ENCODE results near the gene NRXN3.

NRXN3 gene

DNA sequence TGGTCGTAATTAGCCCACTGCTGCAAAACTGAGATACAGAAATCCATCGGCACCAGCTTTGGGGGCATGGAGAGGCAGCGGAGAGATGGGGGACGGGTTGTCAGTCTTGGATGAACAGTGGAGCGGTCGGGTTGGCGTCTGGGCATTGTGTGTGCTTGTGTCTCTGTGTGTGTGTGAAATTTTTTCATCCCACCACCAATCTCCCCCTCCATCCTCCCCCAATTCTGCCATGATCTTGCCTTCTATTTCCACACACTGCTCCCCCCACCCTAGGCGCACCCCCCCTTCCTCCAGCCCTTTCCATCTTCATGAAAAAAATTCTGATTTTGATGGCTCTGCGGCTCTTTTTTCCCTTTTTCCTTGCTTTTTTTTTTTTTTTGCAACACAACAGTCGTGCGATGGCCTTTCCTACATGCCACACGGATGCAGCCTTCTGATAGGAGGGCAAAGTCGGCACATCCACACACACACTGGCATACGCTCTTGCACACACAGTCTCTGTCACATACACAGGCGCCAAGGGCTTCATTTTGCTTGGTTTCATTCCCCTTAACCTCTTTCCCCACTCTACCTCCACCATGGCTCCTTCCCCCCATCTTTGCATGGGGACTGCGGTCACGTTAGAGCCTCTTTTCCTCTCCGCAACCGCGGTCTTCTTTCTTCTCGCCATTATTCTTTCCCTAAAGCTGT lies 3.3 kb downstream of the NRXN3 start:
- no peak for DNase-seq

DNA sequence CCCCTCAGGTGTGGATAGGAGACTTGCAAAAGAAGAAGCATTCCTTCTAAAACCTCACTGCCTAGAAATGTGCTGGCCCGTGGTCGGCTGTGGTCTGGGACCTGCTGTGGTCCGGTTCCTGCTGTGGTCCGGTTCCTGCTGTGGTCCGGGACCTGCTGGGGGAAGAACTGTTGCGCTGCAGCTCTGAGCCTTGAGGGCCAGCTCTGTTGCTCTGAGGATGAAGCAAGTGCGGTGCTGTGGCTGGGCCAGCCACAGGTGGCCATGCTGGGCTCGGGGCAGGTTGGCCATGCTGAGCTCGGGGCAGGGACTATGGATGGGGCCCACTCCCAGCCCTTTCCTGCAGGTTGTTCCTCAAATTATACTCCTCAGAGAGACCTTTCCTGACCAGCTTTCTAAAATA lies 5.2 kb downstream of the NRXN3 start:
- DNase-seq: no peak

DNA sequence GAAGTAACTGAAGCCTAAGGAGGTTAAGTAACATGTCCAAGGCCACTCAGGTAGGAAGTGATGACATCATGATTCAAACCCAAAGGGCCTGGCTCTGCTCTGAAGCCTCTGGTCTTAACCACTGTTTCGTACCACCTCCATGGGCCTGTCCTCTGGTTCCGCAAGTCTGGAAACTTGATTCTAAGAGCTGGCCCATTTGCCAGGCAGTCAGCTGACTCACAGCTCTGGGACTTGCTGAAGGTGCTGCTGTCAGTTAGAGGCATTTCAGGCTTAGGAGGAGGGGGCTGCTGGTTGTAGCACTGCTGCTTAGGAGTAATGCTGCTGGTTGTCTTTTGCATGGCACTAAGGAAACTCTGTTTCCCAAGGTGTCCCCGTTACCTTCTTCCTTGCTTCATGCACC lies 7.9 kb downstream of the NRXN3 start:
- DNase-seq: no peak

DNA sequence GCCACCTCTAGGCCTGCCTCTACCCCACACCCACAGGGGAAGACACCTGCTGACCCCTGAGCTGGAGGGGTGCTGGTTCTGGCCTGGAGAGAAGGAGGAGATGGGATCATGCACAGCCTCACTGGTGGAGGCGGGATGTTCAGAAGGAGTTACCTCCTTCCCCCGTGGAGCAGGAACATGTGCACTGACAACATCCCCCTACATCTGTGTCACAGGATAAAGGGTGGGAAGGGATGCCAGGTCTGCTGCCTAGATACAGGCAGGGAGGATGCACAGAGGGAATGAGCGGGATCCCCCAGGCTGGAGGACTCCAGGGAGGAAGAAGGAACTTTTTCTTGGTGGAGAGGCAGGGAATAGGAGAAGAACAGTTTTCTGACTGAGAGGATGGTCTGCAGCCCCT lies 8.8 kb downstream of the NRXN3 start:
- DNase-seq: no peak

DNA sequence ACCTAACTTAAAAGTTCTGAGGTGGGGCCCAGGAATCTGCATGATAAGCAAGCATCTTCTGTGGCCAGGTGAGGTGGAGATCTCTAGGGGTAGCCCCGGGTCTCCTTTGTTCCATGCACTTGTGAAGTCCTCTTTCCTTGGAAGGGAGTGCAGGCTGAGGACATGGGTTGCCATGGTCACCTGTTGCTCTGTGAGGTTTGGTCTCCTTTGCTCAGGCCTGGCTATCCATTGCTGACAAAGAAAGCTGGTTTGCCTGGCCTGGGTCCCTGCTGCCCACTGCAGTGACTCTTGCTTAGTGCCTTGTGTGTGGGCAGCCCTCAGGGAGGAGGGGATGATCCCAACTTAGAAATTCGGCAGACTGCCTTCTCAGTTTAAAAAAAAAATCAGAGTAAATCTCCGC lies 11.1 kb downstream of the NRXN3 start:
- no peak for DNase-seq

DNA sequence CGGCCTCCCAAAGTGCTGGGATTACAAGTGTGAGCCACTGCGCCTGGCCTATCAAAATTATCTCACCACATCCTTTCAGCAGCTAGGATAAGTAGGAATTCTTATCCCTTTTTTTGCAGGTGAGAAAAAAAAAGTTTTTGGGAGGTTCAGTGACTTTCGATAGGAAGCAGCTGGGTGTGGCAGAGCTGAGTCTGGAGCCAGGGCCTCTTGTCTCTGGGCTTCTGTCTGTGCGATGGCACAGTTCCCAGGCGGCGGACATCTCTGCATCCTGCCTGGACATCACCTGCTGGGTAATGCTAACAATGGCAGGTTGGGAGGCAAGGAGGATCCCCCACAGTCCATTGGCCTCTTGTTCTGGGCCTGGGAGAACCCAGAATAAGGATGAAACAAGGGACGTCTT lies 12.5 kb downstream of the NRXN3 start:
- DNase-seq: no peak

DNA sequence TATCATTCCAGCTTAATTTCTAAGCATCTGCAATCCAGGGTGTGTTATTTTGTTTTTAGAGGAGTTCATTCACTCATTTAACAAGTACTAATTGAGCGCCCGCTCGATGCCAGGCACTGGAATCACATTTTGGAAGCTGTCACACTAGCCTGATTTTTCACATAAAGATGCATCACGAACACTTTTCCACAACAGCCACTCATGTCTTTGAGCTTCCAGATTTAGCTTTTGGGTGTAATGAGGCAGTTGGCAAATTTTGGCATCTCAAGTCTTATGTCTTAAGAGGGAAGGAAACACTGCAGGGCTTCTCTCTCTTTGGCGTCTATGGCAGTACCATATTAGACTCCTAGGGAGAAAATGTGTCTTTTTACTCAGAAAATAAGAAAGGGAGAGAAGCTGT lies 14.0 kb downstream of the NRXN3 start:
- no peak for DNase-seq

DNA sequence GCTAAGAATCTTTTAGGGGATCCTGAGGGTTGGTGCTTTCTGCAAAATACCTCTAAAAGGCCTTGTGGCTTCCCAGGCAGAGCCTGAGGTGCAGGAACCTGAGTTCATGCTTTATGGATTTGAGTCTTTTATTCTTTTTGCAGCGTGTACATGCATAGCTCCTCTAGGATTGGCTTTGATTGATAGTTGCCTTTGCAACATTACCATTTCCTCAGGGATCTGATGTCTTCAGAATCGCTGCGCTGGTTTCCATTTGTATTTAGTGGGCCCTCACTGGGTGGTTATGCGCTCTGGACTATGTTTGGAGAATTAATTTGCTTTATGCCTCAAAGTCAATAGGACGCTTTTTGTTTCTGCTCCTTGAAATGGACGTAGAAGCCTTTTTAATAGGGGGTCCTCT lies 16.1 kb downstream of the NRXN3 start:
- DNase-seq: no peak

DNA sequence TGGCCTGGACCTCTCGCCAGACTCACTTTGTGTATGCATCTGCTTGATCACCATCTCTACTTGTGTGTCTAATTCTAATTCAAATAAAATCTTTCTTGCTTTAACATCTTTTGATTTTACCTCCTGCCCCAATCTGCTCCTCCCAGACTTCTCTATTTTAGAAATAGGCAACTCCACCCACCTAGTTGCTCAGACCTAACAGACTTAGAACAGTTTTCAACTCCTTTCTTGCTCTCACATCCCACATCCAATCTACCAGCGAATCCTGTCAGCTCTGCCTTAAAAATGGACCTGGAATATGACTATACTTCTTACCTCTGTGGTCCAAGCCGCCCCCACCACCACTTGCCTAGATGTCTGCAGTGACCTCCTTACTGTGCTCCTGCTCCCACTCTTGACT lies 18.7 kb downstream of the NRXN3 start:
- no peak for DNase-seq

DNA sequence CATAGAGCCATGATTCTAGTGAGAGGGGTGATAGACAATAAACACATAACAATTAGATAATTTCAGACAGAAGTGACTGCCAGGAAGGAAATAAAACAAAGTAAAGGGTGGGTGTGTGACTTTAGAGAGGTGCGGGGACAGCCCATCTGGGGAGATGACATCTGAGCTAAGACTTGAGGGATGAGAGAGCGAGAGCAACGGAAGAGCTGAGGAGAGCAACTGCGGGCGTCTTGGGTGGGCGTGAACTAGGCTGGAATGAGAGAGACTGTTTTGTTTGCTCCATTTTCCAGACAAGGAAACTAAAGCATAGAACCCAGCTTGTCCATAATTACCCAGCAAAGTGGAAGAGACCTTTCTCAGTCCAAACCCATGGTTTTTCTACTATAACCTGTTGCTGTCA lies 25.3 kb downstream of the NRXN3 start:
- DNase-seq: no peak

DNA sequence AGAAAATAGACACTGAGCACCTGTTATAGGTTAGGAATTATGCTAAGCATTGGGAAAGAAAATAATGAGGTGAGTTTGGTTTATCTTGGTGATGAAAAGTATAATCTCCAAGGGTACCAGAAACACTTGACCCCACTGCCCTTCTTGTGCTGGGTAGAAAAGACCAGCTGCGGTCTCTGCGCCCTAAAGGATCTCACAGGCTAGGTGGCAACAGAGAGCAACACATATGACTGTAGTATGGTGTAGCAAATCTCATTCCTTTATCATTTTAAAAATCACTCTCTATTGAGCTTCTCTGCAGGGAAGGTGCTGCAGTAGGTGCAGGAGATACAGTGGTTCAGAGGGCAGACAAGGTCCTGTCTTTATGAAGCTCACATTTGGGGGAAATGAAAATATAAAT lies 26.1 kb downstream of the NRXN3 start:
- DNase-seq: no peak

DNA sequence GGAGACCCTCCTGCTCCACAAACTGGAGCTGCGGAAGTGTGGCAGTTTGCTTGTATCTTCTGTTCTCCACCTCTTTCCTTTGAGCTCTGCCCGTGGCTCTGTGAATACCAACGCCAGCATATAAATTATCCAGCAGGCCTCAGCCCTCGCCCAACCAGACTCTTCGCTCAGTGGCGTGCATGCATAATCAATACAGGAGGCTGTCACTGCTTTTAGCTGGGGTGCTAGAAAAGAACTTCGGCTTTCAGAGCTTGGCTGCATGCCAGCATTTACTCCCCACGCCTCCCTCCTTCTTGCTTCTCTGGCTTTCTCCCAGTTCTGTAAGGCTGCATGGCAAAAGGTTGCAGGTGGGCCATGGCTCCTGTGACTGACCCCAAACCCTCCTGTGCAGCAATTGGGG lies 26.9 kb downstream of the NRXN3 start:
- no peak for DNase-seq

DNA sequence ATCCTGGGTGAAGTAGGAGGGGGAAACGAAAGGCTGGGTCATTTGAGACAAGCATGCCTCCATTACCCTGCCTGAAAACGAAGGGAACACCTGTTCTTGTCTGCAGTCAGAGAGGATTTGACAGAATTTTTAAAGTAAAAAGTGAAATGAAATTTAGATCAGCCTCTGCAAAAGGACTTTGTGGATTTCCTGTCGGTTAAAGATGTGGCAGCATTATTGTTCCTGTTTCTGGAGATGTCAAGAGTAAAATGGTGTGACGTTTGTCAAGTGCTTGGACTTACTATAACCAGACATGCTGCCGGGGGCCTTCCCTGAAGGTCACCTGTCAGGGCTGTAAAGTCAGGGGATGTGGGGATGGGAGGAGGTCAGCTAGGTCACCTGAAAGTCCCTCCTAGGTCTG lies 32.0 kb downstream of the NRXN3 start:
- DNase-seq: no peak

DNA sequence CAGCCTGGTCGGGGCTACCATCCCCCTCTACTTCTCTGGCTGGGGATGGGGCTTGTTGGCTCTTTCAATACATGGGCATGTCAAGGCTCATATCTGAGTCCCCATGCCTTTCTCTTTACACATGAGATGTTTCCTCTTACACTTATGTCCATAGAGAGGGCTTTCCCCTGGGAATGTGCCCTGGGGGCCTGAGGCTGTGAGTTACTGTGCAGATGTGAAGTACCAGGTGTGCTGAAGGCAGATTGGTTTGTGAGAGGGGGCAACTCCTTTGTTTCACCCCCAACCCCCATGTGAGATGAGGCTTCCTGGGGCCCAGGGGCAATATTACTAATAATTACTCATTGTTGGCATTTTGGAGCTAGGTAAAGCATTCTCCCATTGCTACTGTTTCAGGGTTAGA lies 32.8 kb downstream of the NRXN3 start:
- DNase-seq: no peak

DNA sequence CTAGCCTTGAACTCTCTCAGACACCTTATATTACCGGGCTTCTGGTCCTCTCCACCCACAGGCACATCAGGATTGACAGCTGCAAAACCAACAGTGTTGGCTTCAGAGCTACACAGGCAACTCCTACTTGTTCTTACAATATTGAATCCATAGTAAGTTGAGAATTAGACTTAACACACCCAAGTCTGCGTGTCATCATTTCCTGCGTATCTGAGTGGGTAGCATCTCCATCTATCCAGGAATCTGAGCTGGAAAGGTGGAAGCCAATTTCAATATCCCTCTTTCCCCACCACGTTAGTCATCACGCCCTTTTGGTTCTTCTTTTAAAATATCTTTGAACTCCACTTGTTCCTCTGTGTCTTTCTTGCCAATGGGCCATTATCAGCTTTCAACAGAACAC lies 37.2 kb downstream of the NRXN3 start:
- DNase-seq: no peak

DNA sequence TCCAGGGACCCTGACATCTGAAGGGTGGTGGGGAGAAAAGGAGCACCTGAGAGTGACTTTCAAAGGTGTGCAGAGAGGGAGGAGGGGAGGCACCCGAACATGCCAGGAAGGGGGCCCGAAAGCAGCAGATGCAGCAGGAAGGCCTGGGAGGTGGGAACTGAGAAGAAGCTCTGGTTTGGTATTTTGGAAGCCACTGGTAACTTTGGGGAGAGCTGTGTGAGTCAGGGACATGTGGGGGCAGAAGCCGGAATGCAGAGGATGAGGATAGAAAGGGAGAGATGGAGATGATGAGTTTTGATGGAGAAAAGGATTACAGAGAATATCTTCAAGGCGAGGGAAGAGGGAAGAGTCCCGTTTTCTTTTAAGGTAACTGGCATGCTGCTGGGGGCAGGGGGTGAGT lies 50.1 kb downstream of the NRXN3 start:
- DNase-seq: no peak

DNA sequence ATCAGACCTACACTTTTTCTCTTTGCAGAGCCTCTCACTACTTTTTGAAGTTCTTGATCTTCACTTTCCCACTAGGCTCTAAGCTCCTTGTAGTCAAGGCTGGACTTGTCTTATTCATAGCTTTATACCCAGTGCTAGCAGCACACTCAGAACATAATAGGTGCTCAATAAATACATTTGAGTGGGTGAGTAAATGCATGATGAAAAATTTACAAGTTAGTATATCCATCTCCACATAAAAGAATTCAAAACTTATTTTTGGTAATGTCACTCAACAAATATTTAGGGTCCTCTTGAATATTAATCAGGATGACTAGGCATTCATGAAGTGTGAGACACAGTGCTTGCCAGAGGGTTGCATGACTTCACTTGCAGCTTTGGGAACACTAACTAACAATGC lies 52.6 kb downstream of the NRXN3 start:
- DNase-seq: no peak

DNA sequence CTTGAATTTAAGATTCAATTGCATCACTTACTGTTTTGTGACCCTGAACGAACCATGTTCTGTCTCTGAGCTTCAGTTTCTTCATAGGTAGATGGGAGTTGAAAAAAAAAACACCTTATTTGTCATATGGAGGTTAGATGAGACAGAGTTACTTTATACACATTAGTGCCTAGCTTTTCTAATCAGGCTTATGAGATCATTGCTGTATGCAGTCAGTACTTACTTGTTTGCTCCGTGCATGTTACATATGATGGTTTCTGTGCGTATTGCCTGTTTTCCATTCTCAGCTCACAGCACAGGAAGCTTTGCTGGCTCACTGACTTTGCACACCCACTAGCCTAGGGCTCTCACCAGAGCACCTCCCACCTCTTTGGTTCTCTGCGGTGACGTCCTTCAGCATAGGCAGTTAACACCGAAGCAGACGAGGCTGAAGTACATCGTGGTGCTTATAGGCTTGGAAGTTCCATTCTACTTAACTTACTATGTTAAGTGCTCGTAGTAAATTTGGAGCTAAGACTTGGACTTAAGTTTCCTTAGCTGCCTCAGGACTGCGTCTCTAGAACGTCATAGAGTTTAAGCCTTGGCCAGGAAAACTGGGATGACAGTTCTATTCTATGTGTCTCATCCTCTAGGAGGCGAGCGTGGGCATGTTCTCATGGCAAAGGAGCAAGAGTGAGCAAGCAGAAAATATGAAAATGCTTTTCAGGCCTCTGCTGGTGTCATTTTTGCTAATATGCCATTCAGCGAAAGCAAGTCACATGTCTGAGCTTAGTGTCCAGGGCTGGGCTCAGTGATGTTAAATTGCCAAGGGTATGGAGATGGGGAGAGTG lies 57.3 kb downstream of the NRXN3 start:
- no peak for DNase-seq

DNA sequence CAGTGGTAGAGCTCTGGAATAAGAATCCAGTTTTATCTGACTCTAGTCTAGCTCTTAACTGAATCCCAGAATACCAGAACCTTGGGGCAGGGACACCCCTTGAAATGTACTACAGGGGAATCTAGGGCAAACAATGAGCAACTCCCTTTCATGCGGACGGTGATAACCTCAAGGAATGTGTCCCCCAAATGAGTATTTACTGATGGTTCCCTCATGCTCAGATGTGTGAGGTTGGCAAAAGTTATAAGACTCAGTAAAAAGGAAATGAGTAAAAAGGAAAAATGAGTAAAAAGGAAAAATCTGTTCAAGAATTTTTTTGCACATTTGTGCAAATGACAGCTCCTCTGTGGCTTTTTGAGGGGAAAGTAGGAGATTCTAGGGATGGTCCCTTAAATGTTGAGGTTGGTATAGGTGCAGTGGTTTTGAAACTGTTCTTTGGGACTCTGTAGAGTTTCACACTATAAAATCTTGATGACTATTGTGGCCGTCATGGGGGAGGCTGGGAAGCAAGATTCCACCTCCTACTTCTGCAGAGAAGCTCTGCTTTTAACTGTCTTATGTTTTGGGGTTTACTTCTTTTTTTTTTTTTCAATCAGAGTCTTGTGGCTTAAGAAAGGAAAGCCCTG lies 58.6 kb downstream of the NRXN3 start:
- no peak for DNase-seq

DNA sequence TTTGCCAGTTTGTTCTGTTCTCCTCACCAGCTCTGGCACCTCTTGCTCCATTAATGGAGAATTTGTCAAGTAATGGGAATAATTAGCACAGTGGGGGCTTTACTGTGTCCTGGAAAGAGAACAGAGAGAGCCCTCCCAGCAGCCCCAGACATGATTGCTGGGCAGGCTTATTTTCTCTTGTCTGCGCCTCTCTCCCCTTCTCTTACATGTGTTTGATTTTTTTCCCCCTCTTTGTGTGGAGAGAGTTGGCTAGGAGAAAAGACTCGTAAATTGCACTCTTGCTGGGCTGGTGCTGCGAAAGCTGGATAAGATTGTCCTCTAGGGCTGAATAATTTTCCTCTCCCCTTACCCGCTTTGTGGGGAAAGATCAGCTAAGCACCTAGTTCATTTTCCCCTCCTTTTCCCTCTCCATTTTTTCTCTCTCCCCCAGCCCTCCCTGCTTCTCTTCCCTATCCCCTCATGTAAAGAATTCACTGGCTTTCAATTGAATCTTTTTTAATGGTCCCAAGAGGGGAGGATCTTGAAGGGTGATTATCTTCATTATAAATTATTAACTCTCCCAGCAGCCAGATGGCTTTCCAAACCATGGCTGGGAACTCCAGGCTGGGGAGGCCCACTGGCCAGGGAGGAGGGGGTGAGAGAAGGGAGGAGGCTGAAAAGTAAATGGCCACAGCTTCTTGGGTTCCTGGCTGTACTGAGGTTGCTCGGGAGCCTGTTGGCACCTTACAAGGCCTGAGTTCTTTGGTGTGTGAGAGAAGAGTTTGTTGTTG lies 62.2 kb downstream of the NRXN3 start:
- no peak for DNase-seq

DNA sequence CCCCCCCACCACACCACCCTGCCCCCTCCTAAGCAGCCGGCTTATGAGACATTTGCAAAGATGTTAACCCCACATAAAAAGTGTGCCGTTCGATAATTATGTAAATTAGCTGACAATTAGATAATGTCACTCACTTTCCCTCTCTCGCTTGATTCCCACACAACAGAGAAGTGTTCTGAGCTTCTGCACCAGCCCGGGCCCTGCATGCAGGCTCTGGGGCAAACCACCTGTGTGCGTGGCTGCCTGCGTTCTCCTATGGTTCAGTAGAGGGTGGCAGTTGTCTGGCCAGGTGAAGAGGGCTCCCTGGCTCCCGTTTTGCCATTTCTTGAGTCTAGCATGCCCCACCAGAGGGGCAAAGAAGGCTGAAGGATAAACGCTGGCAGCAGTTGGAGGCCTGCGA lies 68.0 kb downstream of the NRXN3 start:
- DNase-seq: no peak

DNA sequence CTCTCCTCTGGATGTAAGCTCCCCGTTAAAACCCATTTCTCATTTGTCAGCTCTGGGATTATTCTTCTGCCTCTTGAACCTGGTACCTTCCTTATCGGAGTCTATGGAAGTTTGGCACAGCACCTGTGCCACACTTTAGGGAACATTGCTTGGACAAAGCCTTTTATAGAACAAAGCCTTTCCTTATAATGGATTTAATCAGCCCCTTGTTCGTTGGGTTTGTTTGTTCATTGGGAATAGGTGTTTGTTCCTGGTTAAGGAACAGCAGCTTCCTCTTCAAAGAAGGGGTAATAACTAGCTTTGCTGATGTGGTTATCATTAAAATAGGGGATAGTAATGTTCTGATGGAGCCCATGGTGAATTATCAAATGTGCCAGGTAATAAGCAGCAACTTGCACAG lies 70.4 kb downstream of the NRXN3 start:
- no peak for DNase-seq

DNA sequence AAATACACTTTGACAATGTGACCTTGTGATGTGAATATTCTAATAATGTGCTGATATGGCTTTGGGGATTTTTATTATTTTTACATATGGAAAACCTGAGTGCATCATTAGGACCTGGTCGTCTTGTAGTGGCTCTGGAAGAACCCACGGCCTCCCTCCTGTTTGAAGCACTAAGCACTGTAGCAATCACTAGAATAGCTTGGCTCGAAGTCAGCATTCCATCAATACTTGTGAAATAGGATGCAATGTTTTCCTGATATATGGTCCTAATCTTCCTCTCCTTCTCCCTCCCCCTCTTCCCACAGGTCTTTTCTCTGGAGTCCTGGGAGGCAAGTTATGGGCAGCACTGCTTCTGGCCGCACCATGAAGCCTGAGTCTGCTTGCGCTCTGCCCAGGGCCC lies 71.9 kb downstream of the NRXN3 start:
- no peak for DNase-seq
